ENCODE measurements around the gene LILRA6.
"Not testable (repeated sequence)": the region's sequence is repeated elsewhere in the genome, so short reads cannot be mapped to it uniquely, and the experiment has no call there.

Gene LILRA6

GRCh38 chr19:54199401-54199800 is 43.2 kb downstream of the LILRA6 start:
- H3K4me3 Mint-ChIP-seq, result peak overlapping the region; percentile 95
- DNase-seq, result no peak
- peaks cover 46% of the 10 kb centered on the region for H3K4me1 Mint-ChIP-seq

DNA sequence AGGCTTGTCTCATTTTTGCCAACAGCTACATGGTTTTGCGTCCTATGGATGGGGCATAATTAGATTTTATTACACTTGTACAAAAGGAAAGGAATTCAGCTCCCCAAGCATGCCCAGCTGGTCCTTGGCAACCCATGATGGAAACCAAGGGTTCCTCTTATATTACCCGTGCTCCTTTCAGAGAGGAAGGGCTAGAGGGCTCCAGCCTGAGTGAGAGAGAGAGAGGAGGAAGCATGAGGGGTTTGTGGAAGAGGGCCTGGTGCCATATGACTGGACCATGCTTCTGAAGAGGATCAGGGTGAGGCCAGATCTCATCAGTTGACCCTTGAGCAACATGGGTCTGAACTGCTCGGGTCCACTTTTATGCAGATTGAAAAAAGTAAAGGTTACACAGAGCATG is 45.5 kb downstream of the LILRA6 start:
- H3K27me3 Mint-ChIP-seq, result peaks cover 5% of the 10 kb centered on the region
- H3K4me1 Mint-ChIP-seq, result peaks cover 31% of the 10 kb centered on the region
- H3K4me3 Mint-ChIP-seq, result no peak overlapping the region
- no peak overlapping the region for H3K27ac Mint-ChIP-seq
- DNase-seq (no peak), ATAC-seq (no peak)
- H3K36me3 Mint-ChIP-seq (ENCODE audit: low read depth), result peaks cover 37% of the 10 kb centered on the region
- no peaks in the 10 kb centered on the region for H3K9me3 Mint-ChIP-seq

More at GRCh38 chr19:54199401-54199800, 43.2 kb downstream of the LILRA6 start:
- ATAC-seq, result no peak
- Mint-ChIP-seq H3K36me3 (ENCODE audit: low read depth) (peaks cover 45% of the 10 kb centered on the region), H3K27me3 (peaks cover 5% of the 10 kb centered on the region), H3K9me3 (no peaks in the 10 kb centered on the region), H3K27ac (peak overlapping the region; percentile 89)

DNA sequence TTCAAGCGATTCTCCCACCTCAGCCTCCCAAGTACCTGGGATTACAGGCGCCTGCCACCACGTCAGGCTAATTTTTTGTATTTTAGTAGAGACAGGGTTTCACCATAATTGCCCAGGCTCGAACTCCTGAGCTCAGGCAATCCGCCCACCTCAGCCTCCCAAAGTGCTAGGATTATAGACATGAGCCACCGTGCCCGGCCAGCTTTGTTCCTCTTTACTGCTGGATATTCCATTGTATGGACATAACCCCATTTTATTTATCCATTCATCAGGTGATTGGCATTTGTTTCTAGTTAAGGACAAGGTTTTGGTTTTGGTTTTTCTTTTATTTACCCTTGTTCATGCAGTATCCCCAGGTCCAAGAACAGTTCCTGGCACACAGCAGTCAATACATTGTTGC is 46.1 kb downstream of the LILRA6 start:
- Mint-ChIP-seq H3K27ac (no peak overlapping the region), H3K9me3 (no peaks in the 10 kb centered on the region), H3K4me3 (no peak overlapping the region), H3K4me1 (peaks cover 31% of the 10 kb centered on the region), H3K27me3 (peaks cover 5% of the 10 kb centered on the region), H3K36me3 (ENCODE audit: low read depth) (peaks cover 31% of the 10 kb centered on the region)
- DNase-seq, result no peak
- ATAC-seq, result no peak

- H3K27ac Mint-ChIP-seq, ATAC-seq: not testable (repeated sequence)
- peaks cover 20% of the 10 kb centered on the region for H3K36me3 Mint-ChIP-seq (ENCODE audit: low read depth)
These were observed 48.1 kb downstream of the LILRA6 start for GRCh38 chr19:54194463-54194862.

GRCh38 chr19:54193011-54193410 is 49.6 kb downstream of the LILRA6 start:
- H3K27ac Mint-ChIP-seq, result no peak overlapping the region
- peak overlapping the region; percentile 21 for H3K4me3 Mint-ChIP-seq
- peaks cover 20% of the 10 kb centered on the region for H3K4me1 Mint-ChIP-seq
- ATAC-seq (no peak), DNase-seq (no peak)
- H3K27me3 Mint-ChIP-seq, result no peaks in the 10 kb centered on the region
- no peaks in the 10 kb centered on the region for H3K9me3 Mint-ChIP-seq
- H3K36me3 Mint-ChIP-seq (ENCODE audit: low read depth), result peaks cover 20% of the 10 kb centered on the region

More at GRCh38 chr19:54194463-54194862, 48.1 kb downstream of the LILRA6 start:
- not testable (repeated sequence) for DNase-seq, H3K4me3 Mint-ChIP-seq, H3K27me3 Mint-ChIP-seq, H3K9me3 Mint-ChIP-seq
- peaks cover 25% of the 10 kb centered on the region for H3K4me1 Mint-ChIP-seq

DNA sequence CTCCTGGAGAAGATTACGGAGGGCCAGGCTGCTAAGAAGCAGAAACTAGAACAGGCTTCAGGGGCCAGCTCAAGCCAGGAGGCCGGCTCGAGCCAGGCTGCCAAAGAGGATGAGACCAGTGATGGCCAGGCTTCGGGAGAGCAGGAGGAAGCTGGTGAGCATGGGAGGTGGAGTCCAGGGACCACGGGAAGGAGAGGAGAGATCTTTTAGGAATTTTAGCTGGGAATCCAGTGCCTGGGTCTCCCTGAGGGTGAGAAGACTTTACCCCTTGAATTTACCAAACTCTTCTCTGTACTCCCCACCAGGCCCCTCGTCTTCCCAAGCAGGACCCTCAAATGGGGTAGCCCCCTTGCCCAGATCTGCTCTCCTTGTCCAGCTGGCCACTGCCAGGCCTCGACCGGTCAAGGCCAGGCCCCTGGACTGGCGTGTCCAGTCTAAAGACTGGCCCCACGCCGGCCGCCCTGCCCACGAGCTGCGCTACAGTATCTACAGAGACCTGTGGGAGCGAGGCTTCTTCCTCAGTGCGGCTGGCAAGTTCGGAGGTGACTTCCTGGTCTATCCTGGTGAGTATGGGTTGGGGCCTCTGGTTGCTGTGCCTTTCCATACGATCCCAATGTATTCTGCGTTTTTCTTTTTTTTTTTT is 50.7 kb downstream of the LILRA6 start:
- DNase-seq (no peak), ATAC-seq (no peak)
- Mint-ChIP-seq H3K27ac (peak overlapping the region; percentile 88), H3K4me1 (peaks cover 30% of the 10 kb centered on the region), H3K9me3 (no peaks in the 10 kb centered on the region), H3K36me3 (ENCODE audit: low read depth) (peaks cover 25% of the 10 kb centered on the region), H3K4me3 (peak overlapping the region; percentile 85), H3K27me3 (no peaks in the 10 kb centered on the region)

GRCh38 chr19:54191011-54191810 is 51.4 kb downstream of the LILRA6 start, which contains the start of gene TSEN34:
Gene TSEN34, plus strand, starts transcription at chr19:54191308. Its CDS starts 57 bp downstream, at chr19:54191365.
- H3K36me3 Mint-ChIP-seq (ENCODE audit: low read depth), result peaks cover 31% of the 10 kb centered on the region
- H3K27ac Mint-ChIP-seq, result peak within 1 kb of the TSS; percentile 98
- H3K4me3 Mint-ChIP-seq, result peak within 1 kb of the TSS; percentile 85
- peaks cover 32% of the 10 kb centered on the region for H3K4me1 Mint-ChIP-seq
- no peaks in the 10 kb centered on the region for H3K27me3 Mint-ChIP-seq
- DNase-seq, result peak; percentile 89
- peak; percentile 20 for ATAC-seq
- no peaks in the 10 kb centered on the region for H3K9me3 Mint-ChIP-seq

- H3K36me3 Mint-ChIP-seq (ENCODE audit: low read depth), result peaks cover 31% of the 10 kb centered on the region
- no peaks in the 10 kb centered on the region for H3K9me3 Mint-ChIP-seq
- DNase-seq, result peak; percentile 100
- ATAC-seq, result peak; percentile 63
- peak overlapping the region; percentile 85 for H3K4me3 Mint-ChIP-seq
- H3K27ac Mint-ChIP-seq, result peak overlapping the region; percentile 98
- H3K27me3 Mint-ChIP-seq, result no peaks in the 10 kb centered on the region
- peaks cover 32% of the 10 kb centered on the region for H3K4me1 Mint-ChIP-seq
These were observed 52.0 kb downstream of the LILRA6 start for GRCh38 chr19:54190503-54191010.

DNA sequence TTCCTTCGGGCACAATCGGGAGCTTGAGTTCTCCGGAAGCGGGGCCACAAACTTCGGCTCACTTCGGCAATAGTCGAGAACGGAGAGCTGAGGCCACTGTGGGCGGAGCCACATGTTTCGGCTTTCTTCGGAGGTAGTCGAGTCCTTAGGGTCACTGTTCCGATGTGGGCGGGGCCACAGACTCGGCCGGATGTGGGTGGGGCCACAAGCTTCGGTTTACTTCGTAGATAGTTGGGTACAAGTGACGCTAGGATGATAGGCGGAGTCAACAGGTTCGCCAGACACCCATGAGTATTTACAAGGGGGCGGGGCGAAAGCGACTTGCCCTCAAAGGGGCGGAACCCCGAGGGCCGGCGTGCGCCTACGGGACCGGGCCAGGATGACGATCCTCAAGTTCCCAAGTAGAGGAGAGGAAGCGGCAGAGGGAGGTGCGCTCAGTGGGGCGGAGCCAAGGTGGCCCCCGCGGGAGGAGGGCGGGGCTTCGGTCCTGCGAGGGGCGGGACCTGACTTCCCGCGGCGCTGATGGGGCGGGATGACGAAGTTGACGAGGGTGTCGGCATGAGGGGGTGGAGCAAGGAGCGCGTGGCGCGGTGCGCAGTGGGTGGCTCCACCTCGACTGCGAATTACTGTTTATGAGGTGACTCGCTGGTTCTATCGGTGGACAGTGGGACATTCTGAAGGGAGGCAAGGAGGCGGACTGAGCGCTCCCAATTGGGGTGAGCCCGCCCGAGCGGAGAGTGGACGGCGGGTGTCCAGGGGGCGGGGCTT is 52.7 kb downstream of the LILRA6 start:
- H3K27me3 Mint-ChIP-seq, result no peaks in the 10 kb centered on the region
- peaks cover 31% of the 10 kb centered on the region for H3K36me3 Mint-ChIP-seq (ENCODE audit: low read depth)
- peak overlapping the region; percentile 98 for H3K27ac Mint-ChIP-seq
- H3K4me1 Mint-ChIP-seq, result peaks cover 32% of the 10 kb centered on the region
- ATAC-seq (peak; percentile 62), DNase-seq (peak; percentile 100)
- peak overlapping the region; percentile 85 for H3K4me3 Mint-ChIP-seq
- H3K9me3 Mint-ChIP-seq, result no peaks in the 10 kb centered on the region

DNA sequence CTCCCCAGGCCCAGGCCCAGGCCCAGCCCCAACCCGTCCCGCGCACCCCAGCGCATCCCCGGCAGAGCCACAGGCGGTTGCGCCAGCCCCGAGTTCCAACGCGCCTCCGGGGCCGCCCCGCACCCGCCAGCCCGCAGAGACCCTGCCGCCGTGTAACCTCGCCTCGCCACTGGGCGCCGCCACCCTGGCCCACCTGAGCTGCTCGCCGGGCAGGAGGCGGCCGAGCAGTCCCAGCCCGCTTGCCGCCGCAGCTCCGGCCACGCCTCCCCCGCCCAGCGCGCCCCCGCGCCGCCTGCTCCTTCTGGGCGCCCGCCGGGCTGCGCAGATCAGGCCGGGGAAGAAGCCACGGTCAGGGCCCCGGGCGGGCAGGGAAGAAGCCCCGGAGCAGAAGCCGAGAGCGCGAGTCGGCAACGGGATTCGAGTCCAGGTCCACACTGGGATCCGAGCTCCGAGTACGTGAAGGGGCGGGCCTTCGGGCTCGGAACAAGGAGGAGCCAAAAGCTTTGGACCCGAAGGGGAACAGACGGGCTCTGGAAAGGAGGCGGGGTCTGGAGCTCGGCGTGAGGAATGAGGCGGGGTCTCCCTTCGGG is 53.4 kb downstream of the LILRA6 start, which contains the start of gene MBOAT7:
MBOAT7 (minus strand) TSS at position 436 of the 590 bp plus-strand sequence. CDS start 1,072 bp downstream, outside the sequence.
- H3K27me3 Mint-ChIP-seq, result no peaks in the 10 kb centered on the region
- H3K36me3 Mint-ChIP-seq (ENCODE audit: low read depth), result peaks cover 29% of the 10 kb centered on the region
- peak within 1 kb of the TSS; percentile 85 for H3K4me3 Mint-ChIP-seq
- H3K27ac Mint-ChIP-seq, result peak within 1 kb of the TSS; percentile 98
- H3K9me3 Mint-ChIP-seq, result no peaks in the 10 kb centered on the region
- DNase-seq (no peak), ATAC-seq (peak; percentile 8)
- H3K4me1 Mint-ChIP-seq, result peaks cover 32% of the 10 kb centered on the region

GRCh38 chr19:54188215-54188871 is 54.2 kb downstream of the LILRA6 start:
- peak overlapping the region; percentile 89 for H3K27ac Mint-ChIP-seq
- no peaks in the 10 kb centered on the region for H3K27me3 Mint-ChIP-seq
- ATAC-seq (no peak), DNase-seq (peak; percentile 65)
- peak overlapping the region; percentile 85 for H3K4me3 Mint-ChIP-seq
- no peaks in the 10 kb centered on the region for H3K9me3 Mint-ChIP-seq
- peaks cover 33% of the 10 kb centered on the region for H3K36me3 Mint-ChIP-seq (ENCODE audit: low read depth)
- peaks cover 32% of the 10 kb centered on the region for H3K4me1 Mint-ChIP-seq

DNA sequence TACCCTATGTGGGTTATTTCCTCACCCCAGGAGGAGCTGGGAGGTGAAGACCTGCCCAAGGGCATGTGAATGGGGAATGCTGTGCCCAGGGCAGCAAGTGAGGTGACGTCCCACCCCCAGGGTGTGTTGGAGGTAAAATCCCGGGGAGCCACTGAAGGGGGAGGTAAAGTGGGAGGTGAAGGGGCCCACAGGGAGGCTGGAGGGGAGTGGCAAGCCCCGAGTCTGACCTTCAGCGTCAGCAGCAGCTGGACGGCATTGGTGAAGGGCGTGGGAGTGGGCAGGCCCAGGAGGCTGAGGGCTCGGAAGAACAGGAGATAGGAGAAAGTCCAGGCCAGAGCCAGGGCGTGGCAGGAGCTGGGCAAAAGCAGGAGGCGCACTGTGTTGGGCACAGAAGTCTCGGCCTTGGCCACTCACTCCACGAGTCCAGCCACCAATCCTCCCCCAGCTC is 55.6 kb downstream of the LILRA6 start:
- DNase-seq, result no peak
- no peak for ATAC-seq
- H3K4me3 Mint-ChIP-seq, result peak overlapping the region; percentile 85
- H3K36me3 Mint-ChIP-seq (ENCODE audit: low read depth), result peaks cover 27% of the 10 kb centered on the region
- no peaks in the 10 kb centered on the region for H3K27me3 Mint-ChIP-seq
- H3K27ac Mint-ChIP-seq, result peak overlapping the region; percentile 37
- no peaks in the 10 kb centered on the region for H3K9me3 Mint-ChIP-seq
- H3K4me1 Mint-ChIP-seq, result peaks cover 22% of the 10 kb centered on the region
